H1 (cell line): ENCODE measurements around the gene YY1AP1. TPM values are rescaled to one million over a fixed set of nuclear protein-coding genes. Genes with fewer than 3 reads are reported as not detected.
"Not testable (repeated sequence)": the region's sequence is repeated elsewhere in the genome, so short reads cannot be mapped to it uniquely, and the experiment has no call there.

ENCODE experiments used
- CTCF ChIA-PET: fragments of 300-600 bp; sonication (Branson Sonifier 250); formaldehyde crosslinking; loops from one replicate; lab custom pipeline; 2021; ENCODE audit not compliant: partially characterized antibody; lab: Charles Lee
- POLR2A ChIA-PET: fragments of 300-600 bp; sonication (Branson Sonifier 250); formaldehyde crosslinking; loops from one replicate; lab custom pipeline; 2021; ENCODE audit warnings: inconsistent platforms; ENCODE audit not compliant: partially characterized antibody; lab: Charles Lee
- DNase-seq, 2 experiments: peaks; one replicate each; pipeline versions ENCODE4 v3.0.0 to v3.0.0-alpha.2; 2010 to 2022; ENCODE audit warnings: low spot score in 2 of 2, low read depth in 1 of 2, mixed read lengths in 1 of 2
- FAIRE-seq: peaks from 2 replicates; lab custom pipeline; 2011; peaks lifted over from hg19 to GRCh38; lab: Jason Lieb, UNC
- H2AFZ ChIP-seq: 2 replicates; pipeline ENCODE4 v1.8.1; 2012; ENCODE audit warnings: low read length, inconsistent platforms
- H2AK5ac ChIP-seq: 2 replicates; pipeline ENCODE4 v1.6.1; 2013; ENCODE audit warnings: low read depth, low read length
- H2BK120ac ChIP-seq: replicated peaks from 2 replicates; pipeline ENCODE3; 2013; ENCODE audit warnings: low read depth, low read length, inconsistent platforms
- H2BK12ac ChIP-seq: 2 replicates; pipeline ENCODE4 v1.6.1; 2013; ENCODE audit warnings: low read depth, low read length
- H2BK15ac ChIP-seq: 2 replicates; pipeline ENCODE4 v1.6.1; 2013; ENCODE audit warnings: low read length
- H2BK20ac ChIP-seq: 2 replicates; pipeline ENCODE4 v1.6.1; 2013; ENCODE audit warnings: low read length
- H2BK5ac ChIP-seq: 2 replicates; pipeline ENCODE4 v1.6.1; 2013; ENCODE audit warnings: low read depth, low read length
- H3K14ac ChIP-seq: 2 replicates; pipeline ENCODE4 v1.6.1; 2013; ENCODE audit warnings: inconsistent platforms; ENCODE audit not compliant: insufficient read length
- H3K18ac ChIP-seq: 2 replicates; pipeline ENCODE4 v1.6.1; 2013; ENCODE audit warnings: low read length; ENCODE audit errors: extremely low read depth
- H3K23ac ChIP-seq: 2 replicates; pipeline ENCODE4 v1.6.1; 2013; ENCODE audit warnings: inconsistent platforms; ENCODE audit not compliant: insufficient read length
- H3K23me2 ChIP-seq: 2 replicates; pipeline ENCODE4 v1.6.1; 2013; ENCODE audit warnings: low read depth, low read length
- H3K27ac ChIP-seq: 2 replicates; pipeline ENCODE4 v1.6.1; 2011; ENCODE audit warnings: low read depth, low read length, inconsistent platforms
- H3K27me3 ChIP-seq, 4 experiments: replicated peaks in 1 of 4; 1 replicate in 1 of 4; 2 replicates in 3 of 4; pipeline versions ENCODE4 v1.6.1 to v1.8.1; 2011 to 2013; ENCODE audit warnings: low read length in 3 of 4, mild to moderate bottlenecking in 3 of 4, inconsistent platforms in 2 of 4, mixed read lengths in 2 of 4, moderate library complexity in 1 of 4; ENCODE audit not compliant: control insufficient read depth in 3 of 4, insufficient read depth in 3 of 4; ENCODE audit errors: extremely low read depth in 1 of 4
- H3K36me3 ChIP-seq, 4 experiments: 2 replicates each; pipeline versions ENCODE4 v1.6.1 to v1.8.1; 2011 to 2013; ENCODE audit warnings: mild to moderate bottlenecking in 4 of 4, low read length in 3 of 4, moderate library complexity in 2 of 4, control low read depth in 1 of 4, inconsistent platforms in 1 of 4; ENCODE audit not compliant: insufficient read depth in 4 of 4, control insufficient read depth in 2 of 4
- H3K4ac ChIP-seq: replicated peaks from 2 replicates; pipeline ENCODE3; 2013; ENCODE audit warnings: low read length, low read depth, mixed read lengths, inconsistent platforms; ENCODE audit not compliant: insufficient read length
- H3K4me1 ChIP-seq, 4 experiments: replicated peaks in 1 of 4; 1 replicate in 1 of 4; 2 replicates in 3 of 4; pipeline versions ENCODE4 v1.6.1 to v1.8.1; 2011 to 2013; ENCODE audit warnings: low read length in 3 of 4, inconsistent platforms in 2 of 4, mixed read lengths in 1 of 4; ENCODE audit not compliant: insufficient read depth in 4 of 4, control insufficient read depth in 3 of 4
- H3K4me2 ChIP-seq, 2 experiments: 2 replicates each; pipeline versions ENCODE4 v1.6.1 to v1.8.1; 2011 to 2013; ENCODE audit warnings: low read depth in 2 of 2, low read length in 2 of 2, control low read depth in 1 of 2, inconsistent platforms in 1 of 2, mild to moderate bottlenecking in 1 of 2; ENCODE audit not compliant: insufficient read depth in 1 of 2
- H3K4me3 ChIP-seq, 4 experiments: fragments of 200-600, 300-600 bp in 1 of 4; sonication (generic), shearing (Covaris generic), sonication (Bioruptor Twin) in 1 of 4; 2 replicates each; pipeline versions ENCODE4 v1.5.1 to v1.8.1; 2011 to 2016; ENCODE audit warnings: low read length in 4 of 4, low read depth in 3 of 4, control low read depth in 2 of 4, inconsistent platforms in 2 of 4, mild to moderate bottlenecking in 2 of 4, mixed read lengths in 1 of 4, moderate library complexity in 1 of 4; ENCODE audit not compliant: insufficient read depth in 2 of 4; ENCODE audit errors: extremely low read depth in 1 of 4
- H3K56ac ChIP-seq: replicated peaks from 2 replicates; pipeline ENCODE3; 2013; ENCODE audit warnings: low read depth, mild to moderate bottlenecking, mixed read lengths, low read length, inconsistent platforms; ENCODE audit not compliant: insufficient read length
- H3K79me1 ChIP-seq: 2 replicates; pipeline ENCODE4 v1.6.1; 2013; ENCODE audit warnings: low read depth, low read length, control low read depth
- H3K79me2 ChIP-seq, 2 experiments: 2 replicates each; pipeline versions ENCODE4 v1.6.1 to v1.8.1; 2012 to 2013; ENCODE audit warnings: low read length in 2 of 2, mild to moderate bottlenecking in 2 of 2, inconsistent platforms in 1 of 2; ENCODE audit not compliant: insufficient read depth in 2 of 2, control insufficient read depth in 1 of 2
- H3K9ac ChIP-seq, 4 experiments: replicated peaks in 1 of 4; 1 replicate in 1 of 4; 2 replicates in 3 of 4; pipeline versions ENCODE4 v1.6.1 to v1.8.1; 2011 to 2013; ENCODE audit warnings: low read depth in 3 of 4, low read length in 3 of 4, control low read depth in 2 of 4, mild to moderate bottlenecking in 2 of 4, moderate library complexity in 2 of 4, inconsistent platforms in 1 of 4; ENCODE audit errors: extremely low read depth in 1 of 4
- H3K9me3 ChIP-seq, 2 experiments: 2 replicates each; pipeline versions ENCODE4 v1.6.1 to v1.8.1; 2012 to 2013; ENCODE audit warnings: mild to moderate bottlenecking in 2 of 2, moderate library complexity in 2 of 2, control low read depth in 1 of 2, inconsistent platforms in 1 of 2, low read depth in 1 of 2, low read length in 1 of 2, mixed read lengths in 1 of 2; ENCODE audit not compliant: insufficient read depth in 2 of 2
- H4K20me1 ChIP-seq, 2 experiments: replicated peaks in 1 of 2; 2 replicates each; pipeline versions ENCODE3 to v1.8.1; 2011 to 2013; ENCODE audit warnings: inconsistent platforms in 2 of 2, low read length in 2 of 2, mild to moderate bottlenecking in 1 of 2; ENCODE audit not compliant: insufficient read depth in 2 of 2, control insufficient read depth in 1 of 2
- H4K5ac ChIP-seq: 2 replicates; pipeline ENCODE4 v1.6.1; 2013; ENCODE audit warnings: low read length, low read depth, mixed read lengths, inconsistent platforms; ENCODE audit not compliant: insufficient read length
- H4K8ac ChIP-seq: 2 replicates; pipeline ENCODE4 v1.8.0; 2013; ENCODE audit warnings: mild to moderate bottlenecking, moderate library complexity, low read length, inconsistent platforms; ENCODE audit not compliant: insufficient read depth; ENCODE audit errors: extremely low read depth
- H4K91ac ChIP-seq: replicated peaks from 2 replicates; pipeline ENCODE3; 2013; ENCODE audit warnings: low read length, mixed read lengths, inconsistent platforms; ENCODE audit not compliant: insufficient read length
- WGBS, 2 experiments: shearing (Covaris generic) in 1 of 2; methylation state at CpG; one replicate each; pipeline versions ENCODE4 v1.1.6 to v1.1.7; 2013 to 2015; ENCODE audit warnings: low lambda C conversion rate in 2 of 2, mixed read lengths in 2 of 2, inconsistent platforms in 1 of 2, low coverage in 1 of 2, missing lambda C conversion rate in 1 of 2; ENCODE audit not compliant: insufficient replicate concordance in 2 of 2, insufficient coverage in 1 of 2, insufficient read length in 1 of 2; ENCODE audit errors: extremely low coverage in 1 of 2, missing lambda C conversion rate in 1 of 2; 5-methylcytosine and 5-hydroxymethylcytosine counted together
- polyA plus RNA-seq, 7 experiments: library from polyadenylated mRNA; depleted of rRNA in 3 of 7; stranded (reverse) in 5 of 7; unstranded in 2 of 7; fragments of >200 nt in 5 of 7; fragments of 200-250 nt in 2 of 7; gene quantifications; 1 replicate in 5 of 7; 2 replicates in 1 of 7; 4 replicates in 1 of 7; pipeline versions ENCODE4 v1.2.1 to v1.2.3, GENCODE V29; 2011 to 2013; ENCODE audit warnings: missing spikeins in 2 of 7, mixed read lengths in 2 of 7
- total RNA-seq: library from RNA; stranded (reverse); fragmentation: NEBNext Ultra II Directional; extraction: Animal tissue kit (Norgen Biotek cat#: 25700); gene quantifications from 2 replicates; pipeline ENCODE4 v1.2.1, GENCODE V29; 2021

Gene YY1AP1
- total and polyA plus RNA-seq, 2 of the 8 experiments (the other 6 are each of a cell fraction or from before 2014, with no cell fraction given), result 44.2 to 48.6 TPM

DNA sequence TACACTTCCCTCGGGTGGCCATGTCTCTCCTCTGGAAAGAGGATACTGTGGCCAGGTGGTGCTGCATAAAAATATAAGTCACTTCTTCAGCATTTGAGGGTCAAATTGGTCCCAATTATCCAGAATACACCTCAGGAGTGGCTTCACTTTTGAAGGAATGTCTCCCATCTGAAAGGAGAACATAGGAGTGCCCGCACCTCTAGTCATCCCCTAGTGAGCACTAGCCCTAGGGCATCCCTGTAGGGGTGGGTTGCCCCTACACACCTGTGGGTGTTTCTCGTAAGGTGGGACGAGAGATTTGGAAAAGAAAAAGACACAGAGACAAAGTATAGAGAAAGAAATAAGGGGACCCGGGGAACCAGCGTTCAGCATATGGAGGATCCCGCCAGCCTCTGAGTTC lies 62.1 kb downstream of the YY1AP1 start:
- H4K20me1 ChIP-seq, H3K4me3 ChIP-seq, H3K4me1 ChIP-seq, FAIRE-seq, H3K23ac ChIP-seq, H2BK15ac ChIP-seq, POLR2A ChIA-PET, H4K5ac ChIP-seq, H2BK20ac ChIP-seq, H3K14ac ChIP-seq, H2AFZ ChIP-seq, H3K27ac ChIP-seq, H3K4me2 ChIP-seq, H4K8ac ChIP-seq, CTCF ChIA-PET, H3K27me3 ChIP-seq, DNase-seq, H2AK5ac ChIP-seq, H3K18ac ChIP-seq, H3K23me2 ChIP-seq, H3K79me1 ChIP-seq, H2BK12ac ChIP-seq, H3K4ac ChIP-seq, H3K9me3 ChIP-seq, H2BK5ac ChIP-seq, H4K91ac ChIP-seq, H3K9ac ChIP-seq, H2BK120ac ChIP-seq, H3K36me3 ChIP-seq, H3K56ac ChIP-seq, H3K79me2 ChIP-seq: not testable (repeated sequence)
- WGBS, 2 experiments, result 89% methylated on average over 2 of the region's 7 CpGs; no CpG with 5 or more reads in 1 of the 2 experiments
